Gastroesophageal sphincter (tissue), 3 donors: ENCODE data around the gene DPM2.

ENCODE experiments used
- CTCF ChIP-seq, 4 experiments: fragments of 200-600 bp in 2 of 4; fragments of 450-650 bp in 2 of 4; sonication (generic) in 1 of 4; IDR thresholded peaks; one replicate each; pipeline ENCODE4 v1.5.1; 2017 to 2019; ENCODE audit warnings: antibody characterized with exemption in 4 of 4, mild to moderate bottlenecking in 2 of 4, moderate library complexity in 2 of 4
- POLR2AphosphoS5 ChIP-seq: sonication (generic); formaldehyde crosslinking; IDR thresholded peaks from one replicate; pipeline ENCODE4 v1.6.1; 2017; ENCODE audit warnings: antibody characterized with exemption

GRCh38 chr9:127959841-127960409, 22.3 kb upstream of the DPM2 start:
- TF ChIP-seq POLR2AphosphoS5 (no peak), CTCF (IDR thresholded peaks at IDR 0.05) (no peak)
